Smooth muscle cell of the pulmonary artery (primary cell): ENCODE measurements around the gene PLEKHN1. TPM values are rescaled to one million over a fixed set of nuclear protein-coding genes. Genes with fewer than 3 reads are reported as not detected.

Experiments used
- total RNA-seq: library from RNA; depleted of rRNA; stranded (reverse); fragments of >200 nt; gene quantifications from 2 replicates; pipeline ENCODE4 v1.2.3, GENCODE V29; 2014

PLEKHN1 gene
- 0.33 and 0.66 TPM in 2 replicates for total RNA-seq

DNA sequence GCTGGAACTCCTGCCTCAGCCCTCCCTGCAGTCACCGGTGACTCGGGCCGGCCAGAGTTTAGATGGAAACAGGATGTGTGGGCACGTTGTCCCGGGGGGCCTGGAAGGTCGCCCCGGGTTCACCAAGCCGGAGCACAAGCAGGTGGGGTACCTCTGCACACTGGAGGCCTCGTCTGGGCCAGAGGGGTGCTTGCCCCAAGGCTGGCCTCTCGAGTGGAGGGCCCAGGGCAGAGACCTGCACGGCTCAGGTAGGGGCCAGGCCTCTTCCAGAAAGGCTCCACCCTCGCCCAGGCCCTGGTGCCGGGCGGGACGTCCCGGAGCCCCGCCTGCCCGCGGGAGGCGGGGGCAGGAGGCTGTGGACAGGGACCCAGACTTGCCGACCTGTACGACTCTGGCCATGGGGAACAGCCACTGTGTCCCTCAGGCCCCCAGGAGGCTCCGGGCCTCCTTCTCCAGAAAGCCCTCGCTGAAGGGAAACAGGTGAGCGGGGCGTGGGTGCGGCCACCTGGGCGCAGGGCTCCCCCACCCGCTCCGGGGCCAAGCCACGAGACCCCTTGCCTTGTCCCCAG lies at the start of gene PLEKHN1:
Gene PLEKHN1, plus strand, starts transcription at position 348 of the 569 bp plus-strand sequence. Its CDS starts 50 bp downstream, at position 398.

DNA sequence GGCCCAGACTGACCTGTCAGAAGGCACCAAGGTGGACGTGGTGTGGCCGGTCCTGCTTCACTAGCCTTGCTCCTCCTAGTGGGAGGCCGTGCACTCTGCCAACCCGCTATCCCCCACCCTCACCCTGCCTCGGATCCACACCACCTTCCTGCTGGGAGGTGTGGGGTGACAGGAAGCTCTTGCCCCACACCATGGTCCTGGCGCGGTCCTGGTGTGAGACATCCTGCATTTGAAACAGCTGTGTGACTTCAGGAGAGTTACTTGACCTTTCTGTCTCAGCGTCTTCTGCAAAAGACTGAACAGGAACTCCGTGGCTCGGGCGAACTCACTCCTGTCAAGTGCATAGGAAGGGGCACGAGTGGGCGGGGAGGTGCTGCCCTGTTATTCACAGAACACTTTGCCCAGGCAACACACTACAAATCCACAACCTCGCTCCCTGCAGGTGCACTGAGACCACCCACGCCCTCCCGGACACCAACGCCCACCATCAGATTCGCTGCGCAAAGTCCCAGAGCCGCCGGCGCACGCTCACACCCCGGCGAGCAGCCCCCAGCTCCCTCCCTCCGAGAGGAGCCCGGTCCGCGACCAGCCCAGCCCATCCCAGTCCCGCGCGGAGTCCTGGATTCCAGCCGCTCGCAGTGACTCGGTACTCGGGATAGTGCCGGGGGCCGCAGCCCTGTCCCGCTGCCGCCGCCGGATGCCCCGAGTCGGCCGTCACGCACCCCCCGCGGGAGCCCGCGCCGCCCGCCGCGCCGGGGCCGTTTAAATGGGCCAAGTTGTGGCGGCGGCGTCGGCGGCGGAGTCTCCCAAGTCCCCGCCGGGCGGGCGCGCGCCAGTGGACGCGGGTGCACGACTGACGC lies 42.9 kb upstream of the PLEKHN1 start, which contains the start of gene SAMD11:
Gene SAMD11, plus strand, starts transcription at position 793 of the 860 bp plus-strand sequence. CDS start 509 bp downstream, outside the sequence.

DNA sequence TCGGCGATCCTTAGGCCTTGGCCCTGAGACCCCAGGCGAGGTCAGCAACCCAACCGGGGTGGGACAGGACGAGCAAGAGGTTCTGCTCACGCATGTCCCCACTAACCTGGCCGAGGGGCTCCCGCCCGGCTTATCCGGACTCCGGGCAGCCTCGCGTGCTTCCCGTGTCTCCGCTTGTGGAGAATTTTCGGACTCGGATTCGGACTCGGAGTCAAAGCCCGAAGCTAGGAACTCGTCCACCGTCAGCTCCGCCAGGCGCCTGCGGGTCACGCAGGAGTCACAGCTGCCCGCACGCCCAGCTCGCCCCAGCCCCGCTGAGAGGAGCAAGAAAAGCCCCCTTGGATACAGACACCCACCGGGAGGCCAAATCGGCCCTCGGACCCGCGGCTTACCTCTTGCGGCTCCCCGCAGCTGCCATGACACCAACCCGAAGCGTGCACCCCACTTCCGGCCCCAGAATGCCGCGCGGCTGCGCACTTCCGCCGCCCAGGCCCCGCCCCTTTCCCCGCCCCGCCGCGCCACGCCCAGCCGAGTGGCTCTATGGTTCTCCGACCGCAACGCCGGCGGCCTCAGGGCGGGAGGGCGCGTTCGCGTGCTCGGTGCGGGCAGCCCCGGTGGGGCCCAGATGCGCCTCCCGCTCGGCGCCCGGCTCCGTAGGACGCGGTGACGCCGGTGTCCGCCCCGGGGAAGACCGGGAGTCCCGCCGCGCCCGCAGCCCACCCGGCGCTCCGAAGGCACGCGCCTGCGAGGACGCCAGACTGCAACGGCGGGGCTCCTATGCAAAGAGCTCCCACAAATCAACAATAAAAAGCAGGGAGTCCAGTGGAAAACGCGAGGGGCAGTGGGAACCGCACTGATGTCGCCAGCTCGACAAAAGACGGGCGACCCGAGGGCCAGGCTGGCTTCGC lies 7.2 kb upstream of the PLEKHN1 start, which contains the start of gene NOC2L:
Gene NOC2L, minus strand, starts transcription at position 434 of the 908 bp plus-strand sequence. Its CDS starts 16 bp downstream, at position 418.

DNA sequence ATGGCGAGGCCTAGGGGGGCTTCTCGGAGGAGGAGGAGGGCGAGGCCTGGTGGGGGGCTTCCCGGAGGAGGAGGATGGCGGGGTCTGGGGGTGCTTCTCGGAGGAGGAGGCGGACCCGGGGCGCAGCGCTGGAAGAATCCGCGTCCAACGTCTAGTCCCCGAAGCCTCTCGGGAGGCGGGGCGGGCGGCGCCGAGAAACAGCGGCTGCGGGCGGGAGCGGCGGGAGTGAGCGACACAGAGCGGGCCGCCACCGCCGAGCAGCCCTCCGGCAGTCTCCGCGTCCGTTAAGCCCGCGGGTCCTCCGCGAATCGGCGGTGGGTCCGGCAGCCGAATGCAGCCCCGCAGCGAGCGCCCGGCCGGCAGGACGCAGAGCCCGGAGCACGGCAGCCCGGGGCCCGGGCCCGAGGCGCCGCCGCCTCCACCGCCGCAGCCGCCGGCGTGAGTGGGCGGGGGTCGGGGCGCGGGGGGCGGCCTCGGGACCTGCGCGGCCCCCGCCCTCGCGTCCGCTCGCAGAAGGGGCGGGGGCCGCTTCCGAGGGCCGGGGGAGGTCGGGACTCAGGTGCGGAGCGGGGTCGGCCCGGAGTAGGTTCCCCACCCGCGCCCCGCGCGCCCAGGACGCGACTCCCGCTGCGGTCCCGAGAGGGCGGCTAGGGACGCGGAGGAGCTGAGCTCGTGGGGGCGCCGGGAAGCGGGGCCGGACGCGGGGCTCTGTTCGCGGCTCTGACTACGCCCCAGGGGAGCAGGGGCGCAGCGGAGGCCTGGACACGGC lies 5.7 kb upstream of the PLEKHN1 start, which contains the start of gene KLHL17:
Gene KLHL17, plus strand, starts transcription at position 222 of the 769 bp plus-strand sequence. Its CDS starts 110 bp downstream, at position 332.

DNA sequence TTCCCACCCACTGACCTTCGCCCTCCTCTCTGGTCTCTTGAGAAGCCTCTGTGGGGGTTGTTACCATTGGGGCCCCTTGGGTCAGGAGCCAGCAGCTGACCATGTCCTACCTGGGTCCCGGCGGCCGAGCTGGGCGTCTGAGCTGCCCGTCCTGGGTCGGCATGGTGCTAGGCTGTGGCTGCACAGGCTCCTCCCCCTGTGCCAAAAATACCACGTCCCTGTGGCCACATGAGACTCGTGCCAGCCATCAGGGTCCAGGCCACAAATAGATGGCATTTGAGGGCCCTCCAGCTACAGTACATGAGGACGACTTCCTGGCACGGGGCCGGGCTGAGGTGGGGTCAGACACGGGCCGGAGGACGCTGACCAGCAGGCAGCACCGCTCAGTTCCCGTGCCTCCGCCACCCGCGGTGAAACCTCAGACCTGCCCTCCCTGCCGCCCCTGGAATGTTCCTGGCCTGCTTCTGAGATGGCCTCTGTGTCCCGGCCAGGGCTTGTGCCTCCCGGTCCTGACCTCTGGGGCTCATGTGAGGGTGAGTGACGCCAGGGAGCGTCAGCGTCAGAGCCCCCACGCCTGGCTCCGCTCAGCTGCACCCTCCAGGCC lies 15.8 kb downstream of the PLEKHN1 start, which contains the start of gene PERM1:
Gene PERM1, minus strand, starts transcription at position 139 of the 604 bp plus-strand sequence. CDS start 1,064 bp downstream, outside the sequence.

DNA sequence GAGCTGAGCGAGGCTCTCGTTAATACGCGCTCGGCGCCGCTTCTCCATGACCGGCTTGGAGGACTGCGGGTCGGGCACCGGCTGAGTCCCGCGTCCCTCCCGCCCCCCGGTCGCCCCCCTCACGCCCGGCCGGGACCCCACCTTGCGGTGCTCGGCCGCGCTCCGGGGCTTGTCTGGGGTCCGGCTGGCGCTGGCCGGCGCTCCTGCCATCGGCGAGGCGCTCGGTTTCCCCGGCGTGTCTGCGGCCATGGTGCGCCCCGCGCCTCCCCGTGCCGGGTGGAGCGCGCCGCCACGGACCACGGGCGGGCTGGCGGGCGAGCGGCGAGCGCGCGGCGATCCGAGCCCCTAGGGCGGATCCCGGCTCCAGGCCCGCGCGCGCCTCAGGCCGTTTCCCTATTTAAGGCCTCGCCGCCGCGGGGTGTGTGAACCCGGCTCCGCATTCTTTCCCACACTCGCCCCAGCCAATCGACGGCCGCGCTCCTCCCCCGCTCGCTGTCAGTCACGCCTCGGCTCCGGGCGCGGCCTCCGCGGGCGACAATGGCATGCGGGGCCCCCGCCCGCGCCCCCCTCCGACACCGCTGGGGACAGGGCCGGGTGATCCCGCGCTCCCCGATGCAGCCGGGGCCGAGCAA lies 33.6 kb downstream of the PLEKHN1 start, which contains the start of gene HES4:
Gene HES4, minus strand, starts transcription at position 373 of the 632 bp plus-strand sequence. Its CDS starts 124 bp downstream, at position 249.

DNA sequence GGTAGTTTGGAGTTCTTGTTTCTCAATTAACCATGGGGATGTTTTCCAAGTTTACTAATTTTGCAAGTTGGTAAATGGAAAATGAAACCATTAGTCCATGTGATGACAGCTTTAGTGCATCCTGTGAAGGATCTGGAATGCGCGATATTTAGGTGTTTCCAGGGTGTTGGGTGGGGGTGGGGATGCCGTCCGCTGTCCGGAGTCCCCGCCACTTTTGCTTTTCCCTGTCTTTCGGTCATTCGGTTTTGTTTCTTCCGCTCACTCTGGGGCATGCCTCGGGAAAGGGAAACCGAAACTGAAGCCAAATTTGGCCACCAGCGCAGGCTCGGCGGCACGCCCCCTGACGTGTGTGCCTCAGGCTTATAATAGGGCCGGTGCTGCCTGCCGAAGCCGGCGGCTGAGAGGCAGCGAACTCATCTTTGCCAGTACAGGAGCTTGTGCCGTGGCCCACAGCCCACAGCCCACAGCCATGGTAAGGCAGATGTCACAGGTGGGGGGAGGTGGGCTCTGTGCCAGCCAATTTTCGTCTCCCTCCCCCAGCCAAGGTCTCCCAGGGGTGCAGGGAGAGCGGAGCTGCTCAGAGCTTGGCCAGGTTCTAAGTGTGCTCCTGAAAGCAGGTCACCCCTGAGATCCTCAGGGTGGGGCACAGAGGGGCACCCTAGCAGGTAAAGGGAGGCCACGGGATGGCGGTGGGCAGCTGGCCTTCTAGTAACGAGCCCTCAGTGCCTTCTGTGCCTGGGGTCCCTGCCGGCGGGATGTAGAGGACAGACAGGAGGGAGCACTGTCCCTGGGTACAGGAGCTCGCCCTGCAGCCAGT lies 47.0 kb downstream of the PLEKHN1 start, which contains the start of gene ISG15:
Gene ISG15, plus strand, starts transcription at position 393 of the 817 bp plus-strand sequence. Its CDS starts 77 bp downstream, at position 470.

DNA sequence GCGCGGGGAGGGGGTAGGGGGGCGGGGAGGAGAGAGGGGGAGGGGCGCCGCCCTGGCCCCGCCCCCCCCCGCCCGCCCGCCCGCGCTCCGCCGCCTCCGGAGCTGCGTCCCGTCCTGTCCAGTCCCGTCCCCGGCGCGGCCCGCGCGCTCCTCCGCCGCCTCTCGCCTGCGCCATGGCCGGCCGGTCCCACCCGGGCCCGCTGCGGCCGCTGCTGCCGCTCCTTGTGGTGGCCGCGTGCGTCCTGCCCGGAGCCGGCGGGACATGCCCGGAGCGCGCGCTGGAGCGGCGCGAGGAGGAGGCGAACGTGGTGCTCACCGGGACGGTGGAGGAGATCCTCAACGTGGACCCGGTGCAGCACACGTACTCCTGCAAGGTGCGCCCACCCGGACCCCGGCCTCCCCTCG lies 53.7 kb downstream of the PLEKHN1 start, which contains the start of gene AGRN:
Gene AGRN, plus strand, starts transcription at position 121 of the 405 bp plus-strand sequence. Its CDS starts 53 bp downstream, at position 174.

Other genes with a start within 250 kb of the PLEKHN1 start
- 1.9 and 19.5 TPM in 2 replicates for gene SAMD11, start 42.6 kb upstream of the PLEKHN1 start, total RNA-seq
- gene NOC2L, start 7.2 kb upstream of the PLEKHN1 start, total RNA-seq: 70.5 and 100 TPM in 2 replicates
- 6.8 and 11.9 TPM in 2 replicates for gene KLHL17, start 5.9 kb upstream of the PLEKHN1 start, total RNA-seq
- 1.5 and 2.5 TPM in 2 replicates for gene PERM1, start 15.6 kb downstream of the PLEKHN1 start, total RNA-seq
- gene HES4, start 33.6 kb downstream of the PLEKHN1 start, total RNA-seq: 2.6 and 8.3 TPM in 2 replicates
- gene ISG15, start 47.0 kb downstream of the PLEKHN1 start, total RNA-seq: 33.9 and 46.0 TPM in 2 replicates
- gene AGRN, start 53.6 kb downstream of the PLEKHN1 start, total RNA-seq: 68.9 and 101 TPM in 2 replicates
- gene RNF223, start 107.8 kb downstream of the PLEKHN1 start, total RNA-seq: not detected in 2 replicates
- 4.6 and 6.6 TPM in 2 replicates for gene C1orf159, start 149.6 kb downstream of the PLEKHN1 start, total RNA-seq
- gene TTLL10, start 207.4 kb downstream of the PLEKHN1 start, total RNA-seq: not detected in 2 replicates
- gene TNFRSF18, start 240.1 kb downstream of the PLEKHN1 start, total RNA-seq: not detected in 2 replicates
- gene TNFRSF4, start 247.7 kb downstream of the PLEKHN1 start, total RNA-seq: 0.17 TPM in 1 of 2 replicates, not detected in the other